Ishikawa (cell line): Measurements from ENCODE around the gene PRKAR2A.

Source experiments
- CEBPB ChIP-seq: IDR thresholded peaks from 2 replicates; pipeline ENCODE4 v1.6.1; 2012
- CREB1 ChIP-seq: IDR thresholded peaks from 2 replicates; pipeline ENCODE4 v1.6.1; 2012; ENCODE audit warnings: low read depth
- EP300 ChIP-seq: IDR thresholded peaks from 2 replicates; pipeline ENCODE4 v1.6.1; 2012; ENCODE audit warnings: borderline replicate concordance
- FOXM1 ChIP-seq: IDR thresholded peaks from 2 replicates; pipeline ENCODE4 v1.6.1; 2012; ENCODE audit warnings: low read depth, borderline replicate concordance
- RAD21 ChIP-seq: IDR thresholded peaks from 2 replicates; pipeline ENCODE4 v1.6.1; 2012; ENCODE audit warnings: low read depth
- TAF1 ChIP-seq: IDR thresholded peaks from 2 replicates; pipeline ENCODE4 v1.6.1; 2012; ENCODE audit warnings: low read depth, mild to moderate bottlenecking
- TCF12 ChIP-seq: IDR thresholded peaks from 2 replicates; pipeline ENCODE4 v1.6.1; 2012; ENCODE audit warnings: low read depth
- TEAD4 ChIP-seq: IDR thresholded peaks from 2 replicates; pipeline ENCODE4 v1.6.1; 2012
- TF ChIP-seq, protein P1 (sequence below): IDR thresholded peaks from 2 replicates; pipeline ENCODE4 v1.6.1; 2012; ENCODE audit warnings: low read depth, mild to moderate bottlenecking
- TF ChIP-seq, protein P2 (sequence below): IDR thresholded peaks from 2 replicates; pipeline ENCODE4 v1.6.1; 2012

DNA sequence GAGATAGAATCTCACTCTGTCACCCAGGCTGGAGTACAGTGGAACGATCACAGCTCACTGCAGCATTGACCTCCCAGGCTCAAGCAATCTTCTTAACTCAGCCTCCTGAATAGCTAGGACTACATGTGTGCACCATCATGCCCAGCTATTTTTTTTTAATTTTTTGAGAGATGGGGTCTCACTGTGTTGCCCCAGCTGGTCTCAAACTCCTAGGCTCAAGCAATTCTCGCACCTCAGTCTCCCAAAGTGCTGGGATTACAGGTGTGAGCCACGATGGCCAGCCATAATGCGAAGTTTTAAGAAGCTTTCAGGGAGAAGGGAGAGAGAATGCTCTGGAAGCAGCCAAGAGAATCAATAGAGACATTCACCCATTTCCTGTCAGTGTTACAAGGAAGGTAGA lies 42.7 kb downstream of the PRKAR2A start:
- TF ChIP-seq FOXM1: no peak
- no peak for TF ChIP-seq RAD21
- no peak for TF ChIP-seq TAF1
- no peak for TF ChIP-seq TCF12
- TF ChIP-seq EP300: no peak
- TF ChIP-seq TEAD4: no peak
- no peak for TF ChIP-seq CEBPB
- TF ChIP-seq, protein P1, sequence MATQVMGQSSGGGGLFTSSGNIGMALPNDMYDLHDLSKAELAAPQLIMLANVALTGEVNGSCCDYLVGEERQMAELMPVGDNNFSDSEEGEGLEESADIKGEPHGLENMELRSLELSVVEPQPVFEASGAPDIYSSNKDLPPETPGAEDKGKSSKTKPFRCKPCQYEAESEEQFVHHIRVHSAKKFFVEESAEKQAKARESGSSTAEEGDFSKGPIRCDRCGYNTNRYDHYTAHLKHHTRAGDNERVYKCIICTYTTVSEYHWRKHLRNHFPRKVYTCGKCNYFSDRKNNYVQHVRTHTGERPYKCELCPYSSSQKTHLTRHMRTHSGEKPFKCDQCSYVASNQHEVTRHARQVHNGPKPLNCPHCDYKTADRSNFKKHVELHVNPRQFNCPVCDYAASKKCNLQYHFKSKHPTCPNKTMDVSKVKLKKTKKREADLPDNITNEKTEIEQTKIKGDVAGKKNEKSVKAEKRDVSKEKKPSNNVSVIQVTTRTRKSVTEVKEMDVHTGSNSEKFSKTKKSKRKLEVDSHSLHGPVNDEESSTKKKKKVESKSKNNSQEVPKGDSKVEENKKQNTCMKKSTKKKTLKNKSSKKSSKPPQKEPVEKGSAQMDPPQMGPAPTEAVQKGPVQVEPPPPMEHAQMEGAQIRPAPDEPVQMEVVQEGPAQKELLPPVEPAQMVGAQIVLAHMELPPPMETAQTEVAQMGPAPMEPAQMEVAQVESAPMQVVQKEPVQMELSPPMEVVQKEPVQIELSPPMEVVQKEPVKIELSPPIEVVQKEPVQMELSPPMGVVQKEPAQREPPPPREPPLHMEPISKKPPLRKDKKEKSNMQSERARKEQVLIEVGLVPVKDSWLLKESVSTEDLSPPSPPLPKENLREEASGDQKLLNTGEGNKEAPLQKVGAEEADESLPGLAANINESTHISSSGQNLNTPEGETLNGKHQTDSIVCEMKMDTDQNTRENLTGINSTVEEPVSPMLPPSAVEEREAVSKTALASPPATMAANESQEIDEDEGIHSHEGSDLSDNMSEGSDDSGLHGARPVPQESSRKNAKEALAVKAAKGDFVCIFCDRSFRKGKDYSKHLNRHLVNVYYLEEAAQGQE: no peak
- TF ChIP-seq, protein P2, sequence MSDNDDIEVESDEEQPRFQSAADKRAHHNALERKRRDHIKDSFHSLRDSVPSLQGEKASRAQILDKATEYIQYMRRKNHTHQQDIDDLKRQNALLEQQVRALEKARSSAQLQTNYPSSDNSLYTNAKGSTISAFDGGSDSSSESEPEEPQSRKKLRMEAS: no peak
- TF ChIP-seq CREB1: no peak
